Testis (tissue), 3 donors: ENCODE results near the gene LRRC30. TPM values are rescaled to one million over a fixed set of nuclear protein-coding genes. Genes with fewer than 3 reads are reported as not detected.

ENCODE experiments used
- DNase-seq: peaks from one replicate; pipeline ENCODE4 v3.0.0-alpha.2; 2019
- H3K27ac ChIP-seq, 2 donors: fragments of 200-600 bp; sonication (generic); one replicate each; pipeline ENCODE4 v1.5.1; 2019
- H3K27me3 ChIP-seq: fragments of 200-600 bp; sonication (generic); one replicate; pipeline ENCODE4 v1.5.1; 2019
- H3K36me3 ChIP-seq: fragments of 200-600 bp; sonication (generic); one replicate; pipeline ENCODE4 v1.5.1; 2017; ENCODE audit warnings: low read depth; ENCODE audit errors: missing control alignments
- H3K4me1 ChIP-seq: fragments of 200-600 bp; sonication (generic); one replicate; pipeline ENCODE4 v1.5.1; 2019
- H3K4me3 ChIP-seq, 2 donors: fragments of 200-600 bp; sonication (generic); one replicate each; pipeline ENCODE4 v1.5.1; 2017 to 2019
- H3K9me3 ChIP-seq: fragments of 200-600 bp; sonication (generic); one replicate; pipeline ENCODE4 v1.5.1; 2017
- POLR2A ChIP-seq: fragments of 450-650 bp; IDR thresholded peaks from one replicate; pipeline ENCODE4 v1.6.1; 2017; ENCODE audit warnings: antibody characterized with exemption, mild to moderate bottlenecking, moderate library complexity
- WGBS, 2 donors: methylation state at CpG; one replicate each; pipeline ENCODE4 v1.1.5; 2018; 5-methylcytosine and 5-hydroxymethylcytosine counted together
- intact Hi-C: fragments of 100-400 bp; cut with DNase I; formaldehyde crosslinking; loops from one replicate; pipeline ENCODE4 v1.15.1; 2023; ENCODE audit warnings: low total_unique reads
- polyA plus RNA-seq: library from polyadenylated mRNA; stranded (reverse); fragments of 350-450 nt; fragmentation: Illumina TruSeq; extraction: RNeasy Lipid Tissue Mini Kit (QIAGEN cat#74804); gene quantifications from one replicate; pipeline ENCODE4 v1.2.3, GENCODE V29; 2014; ENCODE audit warnings: low read depth, low replicate concordance; ENCODE audit not compliant: insufficient read depth
- total RNA-seq, 2 donors: library from RNA; depleted of rRNA; stranded (reverse); fragments of >200 nt; gene quantifications; one replicate each; pipeline ENCODE4 v1.2.3, GENCODE V29; 2016
- TF ChIP-seq, protein P1 (sequence below), 3 experiments: fragments of 450-650 bp in 2 of 3; fragments of 200-600 bp in 1 of 3; sonication (generic) in 1 of 3; IDR thresholded peaks; one replicate each; pipeline ENCODE4 v1.5.1; 2016 to 2019; ENCODE audit warnings: antibody characterized with exemption in 3 of 3, mild to moderate bottlenecking in 2 of 3, moderate library complexity in 1 of 3

LRRC30 gene
- total and polyA plus RNA-seq, 3 donors from 2014 or later = not detected

GRCh38 chr18:7255643-7256042, 24.8 kb downstream of the LRRC30 start:
- H3K27me3 ChIP-seq = no peaks in the 10 kb centered on the region
- no peak for TF ChIP-seq POLR2A
- TF ChIP-seq, protein P1, sequence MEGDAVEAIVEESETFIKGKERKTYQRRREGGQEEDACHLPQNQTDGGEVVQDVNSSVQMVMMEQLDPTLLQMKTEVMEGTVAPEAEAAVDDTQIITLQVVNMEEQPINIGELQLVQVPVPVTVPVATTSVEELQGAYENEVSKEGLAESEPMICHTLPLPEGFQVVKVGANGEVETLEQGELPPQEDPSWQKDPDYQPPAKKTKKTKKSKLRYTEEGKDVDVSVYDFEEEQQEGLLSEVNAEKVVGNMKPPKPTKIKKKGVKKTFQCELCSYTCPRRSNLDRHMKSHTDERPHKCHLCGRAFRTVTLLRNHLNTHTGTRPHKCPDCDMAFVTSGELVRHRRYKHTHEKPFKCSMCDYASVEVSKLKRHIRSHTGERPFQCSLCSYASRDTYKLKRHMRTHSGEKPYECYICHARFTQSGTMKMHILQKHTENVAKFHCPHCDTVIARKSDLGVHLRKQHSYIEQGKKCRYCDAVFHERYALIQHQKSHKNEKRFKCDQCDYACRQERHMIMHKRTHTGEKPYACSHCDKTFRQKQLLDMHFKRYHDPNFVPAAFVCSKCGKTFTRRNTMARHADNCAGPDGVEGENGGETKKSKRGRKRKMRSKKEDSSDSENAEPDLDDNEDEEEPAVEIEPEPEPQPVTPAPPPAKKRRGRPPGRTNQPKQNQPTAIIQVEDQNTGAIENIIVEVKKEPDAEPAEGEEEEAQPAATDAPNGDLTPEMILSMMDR (IDR thresholded peaks at IDR 0.05) = no peak
- intact Hi-C loops = no loop called here
- no peak for DNase-seq
- peaks cover 14% of the 10 kb centered on the region for H3K4me1 ChIP-seq
- no peak overlapping the region for H3K4me3 ChIP-seq
- H3K9me3 ChIP-seq = no peaks in the 10 kb centered on the region
- H3K36me3 ChIP-seq = no peaks in the 10 kb centered on the region
- WGBS, 2 donors = 96 to 97% methylated on average over 5 of the region's 5 CpGs
- H3K27ac ChIP-seq = no peak overlapping the region

- H3K4me1 ChIP-seq = peaks cover 15% of the 10 kb centered on the region
- H3K4me3 ChIP-seq = no peak overlapping the region
- intact Hi-C loops = no loop called here
- no peaks in the 10 kb centered on the region for H3K27me3 ChIP-seq
- H3K36me3 ChIP-seq = no peaks in the 10 kb centered on the region
- no peak for TF ChIP-seq POLR2A
- TF ChIP-seq, protein P1 (IDR thresholded peaks at IDR 0.05) = no peak
- WGBS, 2 donors = 68 to 73% methylated on average over 10 of the region's 10 CpGs
- no peak for DNase-seq
- no peak overlapping the region for H3K27ac ChIP-seq
- H3K9me3 ChIP-seq = no peaks in the 10 kb centered on the region
Measured at GRCh38 chr18:7256618-7257425, 25.9 kb downstream of the LRRC30 start.

DNA sequence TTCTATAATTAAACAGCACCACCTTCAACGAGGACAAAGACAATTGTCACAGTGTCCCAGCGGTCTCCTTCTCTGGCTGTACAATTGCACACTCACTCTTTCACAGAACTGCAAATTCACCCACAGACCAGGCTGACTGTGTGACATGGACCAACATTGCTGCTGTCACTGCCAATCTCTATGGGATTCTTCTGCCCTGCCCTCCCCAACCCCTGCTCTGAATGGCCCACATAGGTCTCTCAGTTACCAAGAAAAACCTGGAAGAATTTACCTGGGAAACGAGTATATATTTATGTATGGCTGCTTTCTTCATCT, 26.5 kb downstream of the LRRC30 start:
- Histone ChIP-seq H3K9me3 (no peaks in the 10 kb centered on the region), H3K27ac (no peak overlapping the region), H3K27me3 (no peaks in the 10 kb centered on the region), H3K4me1 (peaks cover 15% of the 10 kb centered on the region), H3K4me3 (no peak overlapping the region), H3K36me3 (no peaks in the 10 kb centered on the region)
- intact Hi-C loops = no loop called here
- no peak for DNase-seq
- WGBS, 2 donors = 75 to 79% methylated on average over 3 of the region's 3 CpGs
- TF ChIP-seq, protein P1 (IDR thresholded peaks at IDR 0.05) = no peak
- no peak for TF ChIP-seq POLR2A

DNA sequence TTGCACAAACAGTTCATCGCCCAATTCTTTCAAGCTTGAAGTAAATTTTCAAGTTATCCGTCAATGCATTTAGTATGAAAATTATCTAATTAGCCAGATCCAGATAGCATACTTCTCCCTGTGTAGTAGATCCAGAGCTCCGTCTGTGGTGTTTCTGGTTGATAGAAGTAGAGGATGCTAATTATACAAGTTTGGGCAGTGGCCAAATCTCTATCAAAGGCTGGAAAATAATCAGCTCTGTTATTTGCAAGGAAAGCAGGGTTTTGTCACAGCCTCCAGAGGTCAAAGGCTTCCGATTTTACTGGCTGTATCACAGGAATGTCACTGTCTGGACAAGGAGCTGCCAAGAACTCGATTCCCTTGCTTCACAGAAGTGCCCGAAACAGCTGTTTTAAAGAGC, 28.6 kb downstream of the LRRC30 start:
- H3K27me3 ChIP-seq = no peaks in the 10 kb centered on the region
- intact Hi-C loops = no loop called here
- DNase-seq = peak; percentile 20
- no peak overlapping the region for H3K27ac ChIP-seq
- WGBS, 2 donors = 46% methylated on average over 6 of the region's 6 CpGs
- no peak for TF ChIP-seq POLR2A
- TF ChIP-seq, protein P1 (IDR thresholded peaks at IDR 0.05) = no peak
- no peaks in the 10 kb centered on the region for H3K36me3 ChIP-seq
- no peak overlapping the region for H3K4me3 ChIP-seq
- H3K4me1 ChIP-seq = peaks cover 15% of the 10 kb centered on the region
- H3K9me3 ChIP-seq = no peaks in the 10 kb centered on the region

DNA sequence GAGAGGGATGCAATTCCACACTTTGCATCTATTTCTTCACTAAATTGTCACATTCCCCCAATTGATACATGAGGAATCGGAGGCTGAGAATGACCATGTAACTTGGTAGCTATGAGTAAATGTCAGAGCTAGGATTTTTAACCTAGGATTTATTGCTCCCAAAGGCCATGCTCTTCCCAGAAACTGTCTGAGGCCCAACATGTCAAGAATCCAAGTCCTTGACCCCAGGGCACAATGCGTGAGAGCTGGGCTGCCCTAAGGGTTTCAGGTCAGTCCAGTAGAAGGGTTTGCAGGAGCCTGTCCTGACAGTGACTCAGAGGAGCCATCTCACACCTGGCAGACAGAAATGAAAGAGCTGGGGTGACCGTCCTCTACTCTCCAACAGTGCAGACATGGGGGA, 30.3 kb downstream of the LRRC30 start:
- H3K4me1 ChIP-seq = peaks cover 15% of the 10 kb centered on the region
- TF ChIP-seq, protein P1 (IDR thresholded peaks at IDR 0.05) = no peak
- no peak for TF ChIP-seq POLR2A
- no peak for DNase-seq
- H3K27me3 ChIP-seq = no peaks in the 10 kb centered on the region
- H3K9me3 ChIP-seq = no peaks in the 10 kb centered on the region
- no peak overlapping the region for H3K27ac ChIP-seq
- intact Hi-C loops = no loop called here
- H3K4me3 ChIP-seq = no peak overlapping the region
- H3K36me3 ChIP-seq = no peaks in the 10 kb centered on the region
- 59 to 79% methylated on average over 3 of the region's 3 CpGs for WGBS, 2 donors
